ENCODE measurements around the gene DSCAML1. TPM values are rescaled to one million over a fixed set of nuclear protein-coding genes. Genes with fewer than 3 reads are reported as not detected.

DSCAML1 gene
- total and polyA plus RNA-seq, 4 donors = 0.18 to 1.5 (median 1.1) TPM

DNA sequence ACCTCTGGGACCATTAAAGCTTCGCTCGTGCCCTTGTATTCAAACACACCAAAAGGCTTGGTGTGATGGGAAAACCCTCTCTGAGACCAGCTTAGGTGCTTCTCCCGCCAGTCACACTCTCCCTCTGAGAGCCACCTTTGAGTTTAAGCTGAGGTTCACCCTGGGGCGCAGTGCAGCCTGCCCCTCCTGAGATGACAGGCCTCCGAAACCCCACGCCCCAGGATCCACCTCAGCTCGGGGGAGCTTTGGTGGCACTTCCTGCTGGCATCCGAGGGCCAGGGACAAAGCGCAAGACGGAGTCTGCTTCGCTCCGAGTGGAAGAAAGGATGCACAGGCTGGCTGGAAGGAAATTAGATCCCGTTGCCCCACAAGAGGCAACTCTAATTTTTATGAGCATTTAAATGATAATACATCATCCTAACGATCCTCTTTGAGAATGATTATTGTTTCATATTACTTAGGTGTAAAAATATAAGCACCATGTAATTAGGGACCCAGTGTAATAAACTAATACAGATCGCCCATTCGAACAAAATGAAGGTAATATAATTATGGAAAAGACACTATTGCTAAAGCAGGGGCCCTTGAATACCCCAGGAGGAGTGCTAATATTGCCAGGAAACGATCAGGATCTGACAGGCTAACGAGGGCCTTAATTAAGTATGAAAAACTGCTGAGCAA lies 334.7 kb downstream of the DSCAML1 start:
- peak in 1 of 3 donors; percentile 1 for DNase-seq
- ATAC-seq (ENCODE audit: insufficient read depth, low FRiP score) = no peak
- no peak overlapping the region for H3K27ac ChIP-seq (ENCODE audit: low read depth in 1 of 2, low read length in 1 of 2)

DNA sequence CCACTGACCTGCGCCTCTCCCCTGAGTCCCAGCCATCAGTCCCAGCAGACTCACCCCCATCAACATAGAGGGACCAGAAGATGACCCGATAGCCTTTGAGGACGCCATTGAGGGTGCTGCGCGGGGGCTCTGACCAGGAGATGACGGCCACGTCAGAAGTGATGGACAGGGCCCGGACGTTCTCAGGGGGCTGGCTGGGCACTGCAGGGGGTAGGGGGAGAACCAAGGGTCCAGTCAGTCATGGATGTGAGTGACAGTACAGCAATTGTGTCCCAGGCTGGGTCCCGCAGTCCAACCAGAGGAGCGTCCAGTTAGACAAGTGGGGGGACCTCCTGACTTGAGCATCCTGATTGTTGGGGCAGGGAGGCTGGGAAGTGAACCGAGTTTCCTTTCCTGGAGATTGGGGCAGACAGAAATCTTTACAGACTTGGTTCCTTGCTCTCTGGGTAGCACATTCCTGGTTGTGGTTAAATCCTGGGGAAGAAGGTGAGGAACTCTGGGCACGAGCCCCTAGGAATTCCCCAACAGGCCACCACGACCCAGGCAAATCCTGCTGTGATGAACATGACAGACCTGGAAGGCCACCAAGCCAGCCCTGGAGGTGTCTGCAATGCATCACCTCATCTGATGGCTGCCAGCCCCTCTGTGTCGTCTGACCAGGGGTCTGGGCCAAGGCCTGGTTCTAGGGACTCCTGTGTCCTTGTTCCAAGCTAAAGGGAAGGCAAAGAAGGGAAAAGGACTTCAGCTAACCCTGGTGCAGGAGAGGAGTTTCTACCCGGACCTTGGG lies 335.4 kb downstream of the DSCAML1 start:
- Histone ChIP-seq H3K27ac (ENCODE audit: low read depth in 1 of 2, low read length in 1 of 2) (no peak overlapping the region), H3K27me3 (ENCODE audit: control insufficient read depth in 3 of 3, insufficient read depth in 3 of 3, low read length in 2 of 3) (peaks cover 0 to 2% (median 0%) of the 10 kb centered on the region in 3 donors), H3K4me3 (no peak overlapping the region), H3K9me3 (ENCODE audit: control insufficient read depth in 4 of 4, insufficient read depth in 3 of 4, low read length in 3 of 4) (no peaks in the 10 kb centered on the region), H3K36me3 (ENCODE audit: control insufficient read depth in 4 of 4, insufficient read depth in 4 of 4, low read length in 4 of 4) (no peaks in the 10 kb centered on the region), H3K4me1 (ENCODE audit: control insufficient read depth in 5 of 5, insufficient read depth in 5 of 5, low read length in 5 of 5) (peaks cover 0 to 4% (median 0%) of the 10 kb centered on the region in 5 donors), H3K9ac (ENCODE audit: insufficient read depth in 1 of 2, low read length in 2 of 2) (no peak overlapping the region)
- WGBS, 2 donors = 91 to 97% methylated on average over 16 of the region's 16 CpGs
- TF ChIP-seq, protein P1, sequence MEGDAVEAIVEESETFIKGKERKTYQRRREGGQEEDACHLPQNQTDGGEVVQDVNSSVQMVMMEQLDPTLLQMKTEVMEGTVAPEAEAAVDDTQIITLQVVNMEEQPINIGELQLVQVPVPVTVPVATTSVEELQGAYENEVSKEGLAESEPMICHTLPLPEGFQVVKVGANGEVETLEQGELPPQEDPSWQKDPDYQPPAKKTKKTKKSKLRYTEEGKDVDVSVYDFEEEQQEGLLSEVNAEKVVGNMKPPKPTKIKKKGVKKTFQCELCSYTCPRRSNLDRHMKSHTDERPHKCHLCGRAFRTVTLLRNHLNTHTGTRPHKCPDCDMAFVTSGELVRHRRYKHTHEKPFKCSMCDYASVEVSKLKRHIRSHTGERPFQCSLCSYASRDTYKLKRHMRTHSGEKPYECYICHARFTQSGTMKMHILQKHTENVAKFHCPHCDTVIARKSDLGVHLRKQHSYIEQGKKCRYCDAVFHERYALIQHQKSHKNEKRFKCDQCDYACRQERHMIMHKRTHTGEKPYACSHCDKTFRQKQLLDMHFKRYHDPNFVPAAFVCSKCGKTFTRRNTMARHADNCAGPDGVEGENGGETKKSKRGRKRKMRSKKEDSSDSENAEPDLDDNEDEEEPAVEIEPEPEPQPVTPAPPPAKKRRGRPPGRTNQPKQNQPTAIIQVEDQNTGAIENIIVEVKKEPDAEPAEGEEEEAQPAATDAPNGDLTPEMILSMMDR (IDR thresholded peaks at IDR 0.05; ENCODE audit: control extremely low read depth, extremely low read depth) = no peak
- DNase-seq (no peak), ATAC-seq (ENCODE audit: insufficient read depth, low FRiP score) (no peak)

More for the DNA sequence above, 334.7 kb downstream of the DSCAML1 start:
- Histone ChIP-seq H3K9me3 (ENCODE audit: control insufficient read depth in 4 of 4, insufficient read depth in 3 of 4, low read length in 3 of 4) (no peaks in the 10 kb centered on the region), H3K4me3 (no peak overlapping the region), H3K4me1 (ENCODE audit: control insufficient read depth in 5 of 5, insufficient read depth in 5 of 5, low read length in 5 of 5) (peaks cover 0 to 3% (median 0%) of the 10 kb centered on the region in 5 donors), H3K36me3 (ENCODE audit: control insufficient read depth in 4 of 4, insufficient read depth in 4 of 4, low read length in 4 of 4) (no peaks in the 10 kb centered on the region), H3K27me3 (ENCODE audit: control insufficient read depth in 3 of 3, insufficient read depth in 3 of 3, low read length in 2 of 3) (peaks cover 0 to 2% (median 0%) of the 10 kb centered on the region in 3 donors), H3K9ac (ENCODE audit: insufficient read depth in 1 of 2, low read length in 2 of 2) (no peak overlapping the region)
- WGBS, 2 donors = 86 to 89% methylated on average over 18 of the region's 18 CpGs
- TF ChIP-seq, protein P1 (IDR thresholded peaks at IDR 0.05; ENCODE audit: control extremely low read depth, extremely low read depth) = no peak

DNA sequence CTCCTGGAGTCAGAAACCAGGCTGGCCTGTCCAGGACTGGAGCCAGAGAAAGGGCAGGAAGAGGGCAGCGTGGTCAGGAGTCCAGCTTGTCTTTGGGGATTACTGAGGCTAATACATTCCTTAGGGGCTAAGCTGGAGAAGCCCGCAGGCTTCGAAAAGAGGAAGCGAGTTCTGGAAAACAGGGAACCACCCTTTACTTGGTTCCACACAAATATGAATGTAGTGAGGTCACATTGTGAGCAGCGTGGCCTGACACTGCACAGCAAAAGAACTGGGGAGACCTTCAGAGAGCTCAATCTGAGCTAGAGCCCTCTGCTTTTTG lies 337.1 kb downstream of the DSCAML1 start:
- Histone ChIP-seq H3K9ac (ENCODE audit: insufficient read depth in 1 of 2, low read length in 2 of 2) (no peak overlapping the region), H3K27ac (ENCODE audit: low read depth in 1 of 2, low read length in 1 of 2) (no peak overlapping the region), H3K9me3 (ENCODE audit: control insufficient read depth in 4 of 4, insufficient read depth in 3 of 4, low read length in 3 of 4) (peaks cover 0 to under 1% (median 0%) of the 10 kb centered on the region in 4 donors), H3K4me1 (ENCODE audit: control insufficient read depth in 5 of 5, insufficient read depth in 5 of 5, low read length in 5 of 5) (peaks cover 0 to 4% (median 0%) of the 10 kb centered on the region in 5 donors), H3K27me3 (ENCODE audit: control insufficient read depth in 3 of 3, insufficient read depth in 3 of 3, low read length in 2 of 3) (peaks cover 0 to 2% (median 0%) of the 10 kb centered on the region in 3 donors), H3K36me3 (ENCODE audit: control insufficient read depth in 4 of 4, insufficient read depth in 4 of 4, low read length in 4 of 4) (no peaks in the 10 kb centered on the region), H3K4me3 (no peak overlapping the region)
- peak; percentile 31 for ATAC-seq (ENCODE audit: insufficient read depth, low FRiP score)
- 50 to 76% methylated on average over 5 of the region's 5 CpGs for WGBS, 2 donors
- TF ChIP-seq, protein P1 (IDR thresholded peaks at IDR 0.05; ENCODE audit: control extremely low read depth, extremely low read depth) = no peak
- no peak for DNase-seq
